Stomach (tissue), 19 donors: ENCODE measurements around the gene RBM38. TPM values are rescaled to one million over a fixed set of nuclear protein-coding genes. Genes with fewer than 3 reads are reported as not detected.

Experiments used
- DNase-seq, 2 donors: peaks; one replicate each; pipeline versions ENCODE4 v3.0.0 to v3.0.0-alpha.2; 2013 to 2019
- H3K27ac ChIP-seq, 5 donors: fragments of 200-600 bp in 4 of 5; sonication (generic) in 4 of 5; one replicate each; pipeline ENCODE4 v1.5.1; 2013 to 2019; ENCODE audit warnings: mild to moderate bottlenecking in 1 of 5, moderate library complexity in 1 of 5
- H3K27me3 ChIP-seq, 3 donors: fragments of 200-600 bp; sonication (generic); one replicate each; pipeline ENCODE4 v1.5.1; 2017 to 2019; ENCODE audit warnings: mixed run types in 1 of 3
- H3K36me3 ChIP-seq, 4 donors: fragments of 200-600 bp; sonication (generic); 1 replicate in 3 of 4; 2 replicates in 1 of 4; pipeline ENCODE4 v1.5.1; 2016 to 2019
- H3K4me1 ChIP-seq, 4 donors: fragments of 200-600 bp; sonication (generic); one replicate each; pipeline ENCODE4 v1.5.1; 2016 to 2019
- H3K4me3 ChIP-seq, 4 donors: fragments of 200-600 bp; sonication (generic) in 3 of 4; one replicate each; pipeline ENCODE4 v1.5.1; 2016 to 2019; ENCODE audit warnings: mild to moderate bottlenecking in 1 of 4
- H3K9me3 ChIP-seq, 4 donors: fragments of 200-600 bp; sonication (generic); one replicate each; pipeline ENCODE4 v1.5.1; 2016 to 2019
- CTCF ChIP-seq, 7 experiments: fragments of 450-650 bp in 4 of 7; fragments of 200-600 bp in 3 of 7; sonication (generic) in 3 of 7; IDR thresholded peaks; one replicate each; pipeline ENCODE4 v1.5.1; 2016 to 2019; ENCODE audit warnings: antibody characterized with exemption in 7 of 7, control low read depth in 2 of 7, mild to moderate bottlenecking in 1 of 7
- EP300 ChIP-seq: sonication (generic); formaldehyde crosslinking; IDR thresholded peaks from one replicate; pipeline ENCODE4 v1.6.1; 2017; ENCODE audit warnings: antibody characterized with exemption
- POLR2A ChIP-seq, 4 donors: fragments of 450-650 bp; IDR thresholded peaks; one replicate each; pipeline ENCODE4 v1.6.1; 2016; ENCODE audit warnings: antibody characterized with exemption in 4 of 4, control low read depth in 2 of 4, mild to moderate bottlenecking in 1 of 4, moderate library complexity in 1 of 4
- POLR2AphosphoS5 ChIP-seq, 3 donors: sonication (generic); formaldehyde crosslinking; IDR thresholded peaks; one replicate each; pipeline ENCODE4 v1.6.1; 2016; ENCODE audit warnings: antibody characterized with exemption in 3 of 3
- WGBS, 5 donors: extraction: QIAGEN DNeasy Blood & Tissue Kit in 3 of 5; methylation state at CpG; one replicate each; pipeline versions ENCODE4 v1.1.5 to v1.1.7; 2013 to 2018; 5-methylcytosine and 5-hydroxymethylcytosine counted together
- intact Hi-C: fragments of 100-400 bp; cut with DNase I; formaldehyde crosslinking; loops from one replicate; pipeline ENCODE4 v1.15.1; 2023; ENCODE audit warnings: low total_unique reads
- long read RNA-seq, 10 donors: transcript quantifications; one replicate each; lab custom pipeline, GENCODE V29; 2026
- polyA plus RNA-seq, 3 donors: library from polyadenylated mRNA; stranded (reverse); fragments of 200-250 nt; gene quantifications; one replicate each; pipeline ENCODE4 v1.2.3, GENCODE V29; 2013
- total RNA-seq, 5 donors: library from RNA; depleted of rRNA; stranded (reverse); fragments of >200 nt; gene quantifications; one replicate each; pipeline versions ENCODE4 v1.1.0 to v1.2.3, GENCODE V29; 2014 to 2016
- donor health status: healthy with polysubstance abuse.
- donor health status: Bipolar disorder and iron deficiency.
- donor health status: healthy.

RBM38 gene
- total RNA-seq (10 to 100 TPM in 4 of 5 donors, 1 to 10 TPM in 1; 5.3 to 37.8 (median 13.6) TPM), polyA plus RNA-seq (10 to 100 TPM; 15.8 to 25.2 (median 17.0) TPM)
- long read RNA-seq, donor 1, transcript RBM38-203 (4 exons, 2,382 nt) = major isoform, 8 of 8 reads
- long read RNA-seq, donor 1, partial matches to known transcripts = 0 of 8 reads
- long read RNA-seq, donor 1, other reads (novel, unspliced or antisense) = 0 of 8 reads
- long read RNA-seq, donor 2, transcript RBM38-203 (4 exons, 2,382 nt) = major isoform, 7 of 7 reads
- long read RNA-seq, donor 2, partial matches to known transcripts = 0 of 7 reads
- long read RNA-seq, donor 2, other reads (novel, unspliced or antisense) = 0 of 7 reads
- long read RNA-seq, donor 3, transcript RBM38-203 (4 exons, 2,382 nt) = major isoform, 5 of 7 reads
- long read RNA-seq, donor 3, partial matches to known transcripts = 0 of 7 reads
- long read RNA-seq, donor 3, other reads (novel, unspliced or antisense) = 0 of 7 reads
- long read RNA-seq, donor 4, partial matches to known transcripts = 0 of 4 reads
- long read RNA-seq, donor 4, other reads (novel, unspliced or antisense) = 0 of 4 reads
- long read RNA-seq, donor 5, transcript RBM38-203 (4 exons, 2,382 nt) = major isoform, 8 of 10 reads
- long read RNA-seq, donor 5, partial matches to known transcripts = 0 of 10 reads
- long read RNA-seq, donor 5, other reads (novel, unspliced or antisense) = 0 of 10 reads
- long read RNA-seq, donor 6, transcript RBM38-203 (4 exons, 2,382 nt) = major isoform, 10 of 31 reads
- long read RNA-seq, donor 6, partial matches to known transcripts = 17 of 31 reads
- long read RNA-seq, donor 6, other reads (novel, unspliced or antisense) = 0 of 31 reads
- long read RNA-seq, donor 7, transcript RBM38-203 (4 exons, 2,382 nt) = major isoform, 17 of 18 reads
- long read RNA-seq, donor 7, partial matches to known transcripts = 0 of 18 reads
- long read RNA-seq, donor 7, other reads (novel, unspliced or antisense) = 0 of 18 reads
- long read RNA-seq, donor 8, transcript RBM38-205 (3 exons, 686 nt) = minor isoform, 5 of 12 reads
- long read RNA-seq, donor 8, transcript RBM38-203 (4 exons, 2,382 nt) = major isoform, 7 of 12 reads
- long read RNA-seq, donor 8, partial matches to known transcripts = 0 of 12 reads
- long read RNA-seq, donor 8, other reads (novel, unspliced or antisense) = 0 of 12 reads
- long read RNA-seq, donor 9, partial matches to known transcripts = 0 of 3 reads
- long read RNA-seq, donor 9, other reads (novel, unspliced or antisense) = 0 of 3 reads
- long read RNA-seq, donor 10, transcript RBM38-203 (4 exons, 2,382 nt) = major isoform, 8 of 9 reads
- long read RNA-seq, donor 10, partial matches to known transcripts = 0 of 9 reads
- long read RNA-seq, donor 10, other reads (novel, unspliced or antisense) = 0 of 9 reads

GRCh38 chr20:57390604-57391438 is at the start of gene RBM38:
Gene RBM38 (plus strand): TSS chr20:57391396. CDS start chr20:57391582, 186 bp downstream.
- Histone ChIP-seq H3K36me3 (peaks cover 5 to 31% (median 14%) of the 10 kb centered on the region in 4 donors), H3K9me3 (no peaks in the 10 kb centered on the region), H3K4me1 (peaks cover 47 to 64% (median 61%) of the 10 kb centered on the region in 4 donors), H3K4me3 (peak within 1 kb of the TSS; percentile 70 to 94 (median 83)), H3K27me3 (no peaks in the 10 kb centered on the region), H3K27ac (peak within 1 kb of the TSS; percentile 84 to 92 (median 88))
- intact Hi-C loops = no loop called here
- WGBS, 5 donors = 25 to 59% (median 45%) methylated on average over 32 to 77 of the region's 78 CpGs
- DNase-seq = peak; percentile 74 to 89
- TF ChIP-seq EP300 = no peak
- TF ChIP-seq CTCF (IDR thresholded peaks at IDR 0.05) = no peak
- TF ChIP-seq POLR2AphosphoS5 (IDR thresholded peaks at IDR 0.05) = no peak
- no peak for TF ChIP-seq POLR2A (IDR thresholded peaks at IDR 0.05)

- Histone ChIP-seq H3K4me3 (no peak overlapping the region), H3K9me3 (no peaks in the 10 kb centered on the region), H3K27me3 (peaks cover 0 to 29% (median 5%) of the 10 kb centered on the region in 3 donors), H3K4me1 (no peaks in the 10 kb centered on the region), H3K27ac (no peak overlapping the region), H3K36me3 (no peaks in the 10 kb centered on the region)
- TF ChIP-seq POLR2AphosphoS5 (IDR thresholded peaks at IDR 0.05) (no peak), CTCF (IDR thresholded peaks at IDR 0.05) (no peak)
- DNase-seq = no peak
- intact Hi-C loops = no loop called here
- WGBS, 5 donors = 62 to 88% (median 83%) methylated on average over 2 of the region's 2 CpGs
These were observed 49.5 kb upstream of the RBM38 start for GRCh38 chr20:57341663-57342062.

- Histone ChIP-seq H3K9me3 (no peaks in the 10 kb centered on the region), H3K4me1 (no peaks in the 10 kb centered on the region), H3K4me3 (no peak overlapping the region), H3K27me3 (peaks cover 0 to 33% (median 2%) of the 10 kb centered on the region in 3 donors), H3K36me3 (no peaks in the 10 kb centered on the region), H3K27ac (no peak overlapping the region)
- 38 to 55% (median 51%) methylated on average over 2 of the region's 2 CpGs for WGBS, 5 donors
- TF ChIP-seq CTCF (IDR thresholded peaks at IDR 0.05) (no peak), EP300 (no peak), POLR2AphosphoS5 (IDR thresholded peaks at IDR 0.05) (no peak), POLR2A (IDR thresholded peaks at IDR 0.05) (no peak)
- no peak for DNase-seq
- intact Hi-C loops = no loop called here
These were observed 48.4 kb upstream of the RBM38 start for GRCh38 chr20:57342829-57343228.
